OCI-M1 (cell line): ENCODE results near the gene CDH12.
"Not testable (repeated sequence)": the region's sequence is repeated elsewhere in the genome, so short reads cannot be mapped to it uniquely, and the experiment has no call there.

Experiments used
- DNase-seq: peaks from one replicate; lab custom pipeline; 2025; lab: John Stamatoyannopoulos, UW

The CDH12 gene

GRCh38 chr5:22154779-22155178 lies 698.4 kb downstream of the CDH12 start:
- peak; percentile 60 for DNase-seq

GRCh38 chr5:22151801-22152200 lies 701.3 kb downstream of the CDH12 start:
- not testable (repeated sequence) for DNase-seq

- DNase-seq = not testable (repeated sequence)
Observed at GRCh38 chr5:22140418-22140817, 712.7 kb downstream of the CDH12 start.

- DNase-seq = not testable (repeated sequence)
Observed at GRCh38 chr5:22139662-22140300, 713.4 kb downstream of the CDH12 start.

GRCh38 chr5:22111320-22111719 lies 741.8 kb downstream of the CDH12 start:
- no peak for DNase-seq

GRCh38 chr5:22109315-22109714 lies 743.8 kb downstream of the CDH12 start:
- no peak for DNase-seq

- no peak for DNase-seq
Observed at GRCh38 chr5:22108545-22108944, 744.6 kb downstream of the CDH12 start.

GRCh38 chr5:22102823-22103359 lies 750.3 kb downstream of the CDH12 start:
- no peak for DNase-seq

GRCh38 chr5:22088517-22088916 lies 764.6 kb downstream of the CDH12 start:
- DNase-seq = no peak

GRCh38 chr5:22079566-22079965 lies 773.6 kb downstream of the CDH12 start:
- DNase-seq = no peak

- DNase-seq = no peak
Observed at GRCh38 chr5:22079002-22079401, 774.1 kb downstream of the CDH12 start.

GRCh38 chr5:22076586-22076985 lies 776.6 kb downstream of the CDH12 start:
- DNase-seq = peak; percentile 11

- no peak for DNase-seq
Observed at GRCh38 chr5:22070186-22070728, 782.9 kb downstream of the CDH12 start.

GRCh38 chr5:22063717-22064116 lies 789.4 kb downstream of the CDH12 start:
- DNase-seq = no peak

GRCh38 chr5:22058620-22059019 lies 794.5 kb downstream of the CDH12 start:
- no peak for DNase-seq

GRCh38 chr5:22057012-22057411 lies 796.1 kb downstream of the CDH12 start:
- no peak for DNase-seq

- no peak for DNase-seq
Observed at GRCh38 chr5:22056601-22057000, 796.5 kb downstream of the CDH12 start.

- no peak for DNase-seq
Observed at GRCh38 chr5:22053195-22053594, 799.9 kb downstream of the CDH12 start.

- DNase-seq = no peak
Observed at GRCh38 chr5:22051881-22052280, 801.3 kb downstream of the CDH12 start.

- no peak for DNase-seq
Observed at GRCh38 chr5:22050931-22051330, 802.2 kb downstream of the CDH12 start.

- DNase-seq = peak; percentile 66
Observed at GRCh38 chr5:22044229-22044628, 808.9 kb downstream of the CDH12 start.

- DNase-seq = no peak
Observed at GRCh38 chr5:22036061-22036460, 817.1 kb downstream of the CDH12 start.

GRCh38 chr5:22033066-22033465 lies 820.1 kb downstream of the CDH12 start:
- DNase-seq = no peak

- DNase-seq = no peak
Observed at GRCh38 chr5:22023784-22024183, 829.4 kb downstream of the CDH12 start.
